ENCODE measurements around the gene ATP10A. TPM values are rescaled to one million over a fixed set of nuclear protein-coding genes. Genes with fewer than 3 reads are reported as not detected.

The ATP10A gene
- total and polyA plus RNA-seq, 9 of the 15 experiments (the other 6 are each of a cell fraction or from before 2014, with no cell fraction given) = 0.09 TPM; not detected in 8

- POLR2A ChIA-PET = interaction anchor here (1.1 kb wide), 1 partner anchor 12 kb away, joined by 4 read pairs; no protein-coding TSS in a partner anchor
- Histone ChIP-seq H2AFZ (ENCODE audit: low read depth, low read length) (no peak overlapping the region), H4K20me1 (replicated peaks; ENCODE audit: control insufficient read depth, insufficient read depth, low read length) (no peaks in the 10 kb centered on the region; the same call in 1 of the 2 replicates), H3K4me2 (ENCODE audit: insufficient read depth, low read length) (no peak overlapping the region), H3K27ac (ENCODE audit: extremely low read depth, low read depth, low read length) (no peak overlapping the region), H3K36me3 (ENCODE audit: control insufficient read depth, insufficient read depth, low read length) (no peaks in the 10 kb centered on the region), H3K27me3 (ENCODE audit: control insufficient read depth in 2 of 2, insufficient read depth in 2 of 2, low read length in 2 of 2) (peaks cover 0 to 38% of the 10 kb centered on the region in 2 experiments; a peak in 2 of 5 replicates), H3K4me3 (no peak overlapping the region), H3K79me2 (ENCODE audit: control insufficient read depth, insufficient read depth, low read length) (no peaks in the 10 kb centered on the region), H3K4me1 (replicated peaks in 1 of 2; ENCODE audit: control insufficient read depth in 2 of 2, insufficient read depth in 2 of 2, low read length in 2 of 2) (peaks cover 0 to 12% of the 10 kb centered on the region in 2 experiments; a peak in 1 of 5 replicates), H3K9me1 (ENCODE audit: control insufficient read depth, insufficient read depth, low read length) (no peaks in the 10 kb centered on the region), H3K9ac (ENCODE audit: insufficient read depth in 1 of 2, low read depth in 2 of 2, low read length in 2 of 2) (no peak overlapping the region), H3K9me3 (replicated peaks; ENCODE audit: control insufficient read depth, insufficient read depth, low read depth, low read length) (no peaks in the 10 kb centered on the region)
- DNase-seq (ENCODE audit: extremely low read depth in 1 of 4, low spot score in 3 of 4) (no peak), FAIRE-seq (no peak), ATAC-seq (no peak)
- intact Hi-C loops (cut with micrococcal nuclease) (loop anchor here (5.0 kb wide), 1 partner anchor 297 kb away; no protein-coding TSS in a partner anchor), in situ Hi-C loops (cut with MboI) (no loop called here)
- CTCF ChIA-PET (ENCODE audit: low intra/inter-chr PET ratio) = no interaction called here
- 3% methylated on average over 12 of the region's 15 CpGs for WGBS (ENCODE audit: insufficient coverage, low coverage, missing lambda C conversion rate)
- BruUV-seq (replicated peaks) = no TSS peak
- TF ChIP-seq IFI16 (CRISPR knock-in tag; IDR thresholded peaks at IDR 0.05) (no peak), STAT5A (IDR thresholded peaks at IDR 0.05; ENCODE audit: borderline replicate concordance, low read length) (no peak), CHD2 (IDR thresholded peaks at IDR 0.05; ENCODE audit: low read depth, low read length) (no peak), ELF2 (CRISPR knock-in tag; IDR thresholded peaks at IDR 0.05) (no peak), TAL1 (IDR thresholded peaks at IDR 0.05) (no peak), ZNF445 (CRISPR knock-in tag; IDR thresholded peaks at IDR 0.05; ENCODE audit: low read depth) (no peak), ZNF134 (CRISPR knock-in tag; conservative IDR thresholded peaks at IDR 0.05) (no peak)
Measured at GRCh38 chr15:25859838-25860645, 3.1 kb downstream of the ATP10A start.
